Mesothelial cell of epicardium (in vitro differentiated cells): Measurements from ENCODE around the gene MUC21. TPM values are rescaled to one million over a fixed set of nuclear protein-coding genes. Genes with fewer than 3 reads are reported as not detected.
"Not testable (repeated sequence)": the region's sequence is repeated elsewhere in the genome, so short reads cannot be mapped to it uniquely, and the experiment has no call there.

Experiments
- DNase-seq, 2 experiments: peaks; one replicate each; pipeline ENCODE4 v3.0.0; 2021; ENCODE audit warnings: low spot score in 2 of 2; ENCODE audit not compliant: unreplicated experiment in 2 of 2
- H3K27ac Mint-ChIP-seq: 2 replicates; pipeline ENCODE4 v1.8.0; 2021; ENCODE audit warnings: mixed read lengths
- H3K27me3 Mint-ChIP-seq: 2 replicates; pipeline ENCODE4 v1.8.0; 2021; ENCODE audit warnings: low read depth, mixed read lengths
- H3K36me3 Mint-ChIP-seq: 2 replicates; pipeline ENCODE4 v1.8.0; 2021; ENCODE audit warnings: mixed read lengths
- H3K4me1 Mint-ChIP-seq: 2 replicates; pipeline ENCODE4 v1.8.0; 2021; ENCODE audit warnings: mixed read lengths
- H3K4me3 Mint-ChIP-seq: 2 replicates; pipeline ENCODE4 v1.8.0; 2021; ENCODE audit warnings: mild to moderate bottlenecking, moderate library complexity, mixed read lengths
- H3K9me3 Mint-ChIP-seq: 2 replicates; pipeline ENCODE4 v1.8.0; 2021; ENCODE audit warnings: mixed read lengths
- CTCF ChIP-seq: fragments of 200-600 bp; sonication (generic); IDR thresholded peaks from one replicate; pipeline ENCODE4 v1.5.0; 2021; ENCODE audit warnings: antibody characterized with exemption; ENCODE audit not compliant: unreplicated experiment
- total RNA-seq: library from RNA; stranded (reverse); gene quantifications from 3 replicates; pipeline ENCODE4 v1.2.1, GENCODE V29; 2021

Gene MUC21
- total RNA-seq, 1 donor from 2014 or later = not detected

GRCh38 chr6:30966154-30966553, 17.4 kb upstream of the MUC21 start:
- peaks cover 31% of the 10 kb centered on the region for H3K27me3 Mint-ChIP-seq
- H3K27ac Mint-ChIP-seq = no peak overlapping the region
- no peaks in the 10 kb centered on the region for H3K36me3 Mint-ChIP-seq
- no peak for TF ChIP-seq CTCF
- DNase-seq = no peak
- H3K4me1 Mint-ChIP-seq = no peaks in the 10 kb centered on the region
- no peak overlapping the region for H3K4me3 Mint-ChIP-seq
- no peaks in the 10 kb centered on the region for H3K9me3 Mint-ChIP-seq

GRCh38 chr6:30969171-30969570, 14.3 kb upstream of the MUC21 start:
- H3K9me3 Mint-ChIP-seq, H3K4me3 Mint-ChIP-seq, H3K36me3 Mint-ChIP-seq, DNase-seq, H3K27ac Mint-ChIP-seq, H3K4me1 Mint-ChIP-seq: not testable (repeated sequence)
- H3K27me3 Mint-ChIP-seq = peaks cover 40% of the 10 kb centered on the region

- Mint-ChIP-seq H3K9me3 (no peaks in the 10 kb centered on the region), H3K4me3 (no peak overlapping the region), H3K36me3 (no peaks in the 10 kb centered on the region), H3K27me3 (peaks cover 25% of the 10 kb centered on the region), H3K27ac (no peak overlapping the region), H3K4me1 (peaks cover 4% of the 10 kb centered on the region)
- DNase-seq = no peak
- no peak for TF ChIP-seq CTCF
Observed at GRCh38 chr6:30970946-30971345, 12.6 kb upstream of the MUC21 start.

- TF ChIP-seq CTCF = no peak
- Mint-ChIP-seq H3K27ac (no peak overlapping the region), H3K4me1 (peaks cover 4% of the 10 kb centered on the region), H3K4me3 (no peak overlapping the region), H3K27me3 (peaks cover 19% of the 10 kb centered on the region), H3K36me3 (no peaks in the 10 kb centered on the region), H3K9me3 (no peaks in the 10 kb centered on the region)
- DNase-seq = no peak
Observed at GRCh38 chr6:30972816-30973215, 10.7 kb upstream of the MUC21 start.

- H3K27me3 Mint-ChIP-seq = peaks cover 17% of the 10 kb centered on the region
- no peak overlapping the region for H3K27ac Mint-ChIP-seq
- no peaks in the 10 kb centered on the region for H3K36me3 Mint-ChIP-seq
- H3K4me3 Mint-ChIP-seq = no peak overlapping the region
- H3K9me3 Mint-ChIP-seq = no peaks in the 10 kb centered on the region
- H3K4me1 Mint-ChIP-seq = peaks cover 13% of the 10 kb centered on the region
- TF ChIP-seq CTCF = no peak
- no peak for DNase-seq
Observed at GRCh38 chr6:30974490-30975252, 8.8 kb upstream of the MUC21 start.

- Mint-ChIP-seq H3K36me3 (no peaks in the 10 kb centered on the region), H3K9me3 (no peaks in the 10 kb centered on the region), H3K27ac (no peak overlapping the region), H3K4me3 (no peak overlapping the region), H3K27me3 (no peaks in the 10 kb centered on the region), H3K4me1 (peaks cover 24% of the 10 kb centered on the region)
- DNase-seq = no peak
- no peak for TF ChIP-seq CTCF
Observed at GRCh38 chr6:30979141-30979540, 4.4 kb upstream of the MUC21 start.
